Suprapubic skin (tissue), 3 donors: ENCODE measurements around the gene OMD.

Source experiments
- CTCF ChIP-seq, 2 donors: fragments of 200-600 bp in 1 of 2; fragments of 450-650 bp in 1 of 2; sonication (generic) in 1 of 2; IDR thresholded peaks; one replicate each; pipeline ENCODE4 v1.5.1; 2016 to 2019; ENCODE audit warnings: antibody characterized with exemption in 2 of 2, mild to moderate bottlenecking in 1 of 2, moderate library complexity in 1 of 2
- POLR2AphosphoS5 ChIP-seq, 3 donors: sonication (generic); formaldehyde crosslinking; IDR thresholded peaks; one replicate each; pipeline ENCODE4 v1.6.1; 2017; ENCODE audit warnings: antibody characterized with exemption in 3 of 3

DNA sequence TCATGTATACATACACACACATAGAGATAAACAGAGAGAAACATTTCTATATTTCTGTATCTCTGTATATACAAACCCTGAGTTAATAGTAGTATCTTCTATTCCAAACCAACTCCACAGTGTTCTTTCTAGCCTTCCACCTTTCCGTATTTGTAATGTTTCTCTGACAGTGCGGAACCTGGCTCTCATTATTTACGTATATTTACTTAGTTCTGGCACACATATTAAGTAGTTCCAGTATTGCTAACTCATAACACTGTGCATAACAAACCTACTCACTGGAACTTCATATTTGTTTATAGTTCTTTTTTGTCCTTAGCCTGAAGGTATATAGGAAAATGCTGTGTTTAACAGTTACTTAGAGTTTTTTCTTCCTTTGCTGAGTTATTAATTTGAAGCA lies 26.4 kb downstream of the OMD start:
- TF ChIP-seq CTCF (IDR thresholded peaks at IDR 0.05) (no peak), POLR2AphosphoS5 (IDR thresholded peaks at IDR 0.05) (no peak)
